Midbrain (tissue), 1 donor: Measurements from ENCODE around the gene TSPAN7.

ENCODE experiments used
- DNase-seq: peaks from one replicate; lab custom pipeline; 2025; lab: John Stamatoyannopoulos, UW

The TSPAN7 gene

GRCh38 chrX:38692961-38693360, 131.6 kb downstream of the TSPAN7 start:
- no peak for DNase-seq

DNA sequence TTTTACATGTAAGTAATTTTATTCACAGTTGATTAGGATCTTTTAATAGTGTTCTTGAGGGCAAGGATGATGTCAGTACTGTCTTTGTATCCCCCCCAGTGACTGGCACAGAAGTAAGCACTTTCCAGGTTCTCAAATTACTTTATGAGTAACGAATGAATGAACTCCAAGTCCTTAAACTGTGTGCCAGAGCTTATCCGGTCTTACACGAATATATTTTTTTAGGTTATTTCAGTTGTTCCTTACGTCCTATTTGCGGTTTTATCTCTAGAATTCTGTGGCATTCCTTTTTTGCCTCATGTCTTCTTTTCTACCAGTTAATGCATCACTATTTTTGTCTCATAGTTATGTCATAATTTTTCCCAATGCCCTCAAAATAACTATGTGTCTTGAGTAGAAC, 133.1 kb downstream of the TSPAN7 start:
- no peak for DNase-seq

DNA sequence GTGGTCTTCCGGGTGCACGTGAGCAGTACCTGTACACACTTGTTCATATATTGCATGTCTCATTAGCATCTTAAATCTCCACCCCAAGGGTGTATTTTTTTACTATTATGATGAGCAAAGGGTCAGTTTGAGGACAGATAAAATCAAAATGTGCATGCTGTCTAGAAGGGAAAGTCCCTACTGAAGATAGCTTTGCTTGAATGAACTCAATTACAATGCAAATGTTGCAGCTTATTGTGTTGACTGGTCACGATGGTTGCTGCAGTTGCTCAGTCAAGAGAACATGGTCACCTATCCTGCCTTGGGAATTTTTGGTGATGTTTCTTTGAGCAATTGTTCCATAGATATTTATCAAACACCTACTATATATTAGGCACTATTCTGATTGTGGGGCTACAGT, 136.1 kb downstream of the TSPAN7 start:
- no peak for DNase-seq

- no peak for DNase-seq
These were observed 137.8 kb downstream of the TSPAN7 start for GRCh38 chrX:38699121-38699520.

DNA sequence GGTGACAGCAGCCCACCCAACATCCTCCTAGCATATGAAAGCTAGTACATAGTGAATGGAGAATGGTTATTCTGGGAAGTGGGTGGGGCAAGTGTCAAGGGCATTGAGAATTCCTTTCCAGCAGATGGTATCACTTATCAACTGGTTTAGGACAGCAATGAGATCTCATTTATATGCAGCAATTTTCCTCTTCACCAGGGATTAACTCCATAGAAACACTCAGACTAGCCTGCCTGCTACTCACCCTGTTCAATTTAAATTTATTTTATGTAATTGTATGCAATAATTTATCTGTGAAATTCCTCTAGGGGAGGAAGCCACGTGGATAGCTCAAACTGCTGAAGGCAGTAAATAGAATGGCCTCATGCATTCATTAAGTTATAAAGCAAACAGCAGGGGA, 138.4 kb downstream of the TSPAN7 start:
- DNase-seq = no peak

DNA sequence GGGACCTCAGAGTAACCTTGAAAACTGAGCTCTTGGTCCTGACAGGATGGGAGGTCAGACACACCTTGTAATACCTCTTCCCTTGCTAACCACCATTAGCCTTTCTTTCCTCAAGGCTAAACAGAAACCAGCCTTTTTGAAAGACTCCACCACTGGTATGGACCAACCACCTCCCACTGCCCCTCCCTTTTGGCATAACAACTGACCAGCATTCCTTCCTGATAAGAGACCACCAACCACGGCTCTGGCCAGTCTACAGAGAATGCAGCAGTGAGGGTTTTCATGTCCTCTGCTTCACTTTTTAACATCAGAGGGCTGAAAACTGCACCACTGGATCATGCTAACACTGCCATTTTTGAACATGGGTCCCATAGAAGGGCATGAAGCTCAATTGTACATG, 139.7 kb downstream of the TSPAN7 start:
- no peak for DNase-seq

DNA sequence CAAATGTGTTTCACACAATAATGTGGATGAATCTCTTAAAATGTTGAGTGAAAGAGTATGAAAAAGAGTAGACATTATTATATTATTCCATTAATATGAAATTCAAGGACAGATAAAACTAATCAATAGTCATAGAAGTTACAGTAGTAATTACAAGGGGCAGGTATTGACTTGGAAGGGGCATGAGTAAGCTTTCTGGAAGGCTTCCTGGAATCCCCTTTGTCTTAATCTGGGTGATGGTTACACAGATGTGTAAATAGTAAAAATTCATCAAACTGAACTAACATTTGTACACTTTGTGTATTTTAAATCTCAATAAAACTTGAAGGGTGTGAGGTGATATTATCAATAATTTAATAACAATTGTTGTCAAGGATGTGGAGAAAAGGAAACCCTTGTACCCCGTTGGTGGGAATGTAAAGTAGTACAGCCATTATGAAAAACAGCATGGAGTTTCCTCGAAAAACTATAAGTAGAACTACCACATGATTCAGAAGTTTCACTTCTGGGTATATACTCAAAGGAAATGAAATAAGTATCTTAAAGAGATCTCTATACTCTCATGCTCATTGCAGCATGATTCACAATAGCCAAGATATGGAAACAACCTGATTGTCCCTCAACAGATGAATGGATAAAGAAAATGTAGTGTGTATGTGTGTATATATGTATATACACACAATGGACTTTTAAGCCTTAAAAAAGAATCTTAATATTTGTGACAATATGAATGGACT, 143.0 kb downstream of the TSPAN7 start:
- no peak for DNase-seq

DNA sequence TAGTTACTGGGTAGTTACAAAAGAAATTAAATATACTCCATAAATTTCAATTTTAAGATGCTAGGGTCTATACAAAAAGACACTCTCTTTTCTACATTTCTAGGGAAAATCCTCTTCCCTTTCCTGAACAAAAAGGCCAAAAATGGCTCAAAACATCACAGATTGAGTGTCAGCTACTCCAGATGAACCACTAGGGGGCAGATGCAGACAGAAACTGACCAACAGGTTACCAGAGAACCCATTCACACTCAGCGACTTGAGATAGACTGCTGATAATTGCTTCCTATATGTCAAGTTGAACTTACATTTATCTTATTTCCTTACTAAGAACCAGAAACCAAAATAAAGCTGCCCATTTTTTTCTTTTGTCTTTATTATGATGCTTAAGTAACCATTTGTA, 156.5 kb downstream of the TSPAN7 start:
- no peak for DNase-seq

DNA sequence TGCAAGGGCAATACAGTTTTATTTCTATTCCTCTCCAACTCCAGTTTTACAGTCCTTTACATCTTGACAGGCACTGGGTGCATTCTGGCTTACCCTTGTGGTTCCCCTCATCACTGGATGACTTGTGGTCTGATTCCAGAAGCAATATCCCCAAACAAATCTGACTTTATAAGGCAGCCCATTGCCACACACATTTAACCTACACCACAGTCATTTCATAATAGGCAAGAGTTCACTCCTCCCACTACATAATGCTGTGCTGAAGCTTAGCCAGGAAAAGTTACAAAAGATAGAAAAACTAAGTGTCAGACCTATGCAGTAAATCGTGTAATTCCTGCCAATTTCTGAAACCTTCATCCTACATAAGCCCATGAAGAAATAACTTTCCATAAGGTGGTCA, 157.0 kb downstream of the TSPAN7 start:
- no peak for DNase-seq

- no peak for DNase-seq
These were observed 165.3 kb downstream of the TSPAN7 start for GRCh38 chrX:38726612-38727011.

DNA sequence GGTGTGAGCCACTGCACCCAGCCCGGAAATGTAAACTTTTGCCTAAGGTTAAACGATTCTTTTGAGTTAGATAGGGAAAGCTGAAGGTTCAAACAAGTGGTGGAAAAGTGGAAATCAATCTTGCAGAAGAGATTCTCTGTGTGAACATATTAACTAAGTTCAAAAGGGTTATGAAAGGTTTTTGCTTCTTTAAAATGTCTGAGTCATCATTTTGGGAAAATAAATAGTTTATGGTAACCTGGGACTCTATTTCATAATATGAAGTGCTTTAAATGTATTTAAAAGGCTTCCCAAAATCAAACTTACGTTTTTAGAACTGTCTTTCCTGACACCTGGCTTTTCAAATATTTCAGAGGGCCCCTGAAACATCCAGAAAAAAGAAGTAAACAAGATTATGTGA, 166.3 kb downstream of the TSPAN7 start:
- DNase-seq = no peak

DNA sequence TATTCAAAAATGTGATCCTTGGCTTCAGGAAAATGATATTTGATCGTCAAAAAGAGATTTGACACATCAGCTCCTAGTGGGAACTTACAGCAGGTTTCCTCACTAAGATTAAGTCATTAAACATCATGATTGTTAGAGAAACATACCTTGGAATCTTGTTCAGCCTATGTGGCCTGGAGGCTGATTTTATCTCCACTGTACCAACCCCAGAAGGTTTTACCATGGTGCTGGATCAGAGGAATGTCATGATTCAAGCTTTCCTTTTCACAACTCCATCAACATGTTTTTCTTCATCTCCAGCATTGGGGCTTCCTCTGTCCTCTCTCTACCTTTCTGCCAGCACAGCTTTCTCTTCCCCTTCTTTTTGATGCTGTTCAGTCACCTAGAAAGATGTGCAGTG, 171.5 kb downstream of the TSPAN7 start:
- DNase-seq = no peak
